AG09319 (cell line): ENCODE data around the gene F7.
"Not testable (repeated sequence)": the region's sequence is repeated elsewhere in the genome, so short reads cannot be mapped to it uniquely, and the experiment has no call there.

Experiments used
- DNase-seq: peaks from one replicate; pipeline ENCODE4 v3.0.0-alpha.2; 2010; ENCODE audit warnings: low read depth; ENCODE audit errors: extremely low read depth
- TF ChIP-seq, protein P1 (sequence below): IDR thresholded peaks from 2 replicates; pipeline ENCODE4 v1.5.1; 2011; ENCODE audit warnings: low read depth, mild to moderate bottlenecking, inconsistent platforms, low read length, moderate library complexity

Gene F7

GRCh38 chr13:113098162-113098732 lies 7.3 kb upstream of the F7 start:
- no peak for DNase-seq
- TF ChIP-seq, protein P1, sequence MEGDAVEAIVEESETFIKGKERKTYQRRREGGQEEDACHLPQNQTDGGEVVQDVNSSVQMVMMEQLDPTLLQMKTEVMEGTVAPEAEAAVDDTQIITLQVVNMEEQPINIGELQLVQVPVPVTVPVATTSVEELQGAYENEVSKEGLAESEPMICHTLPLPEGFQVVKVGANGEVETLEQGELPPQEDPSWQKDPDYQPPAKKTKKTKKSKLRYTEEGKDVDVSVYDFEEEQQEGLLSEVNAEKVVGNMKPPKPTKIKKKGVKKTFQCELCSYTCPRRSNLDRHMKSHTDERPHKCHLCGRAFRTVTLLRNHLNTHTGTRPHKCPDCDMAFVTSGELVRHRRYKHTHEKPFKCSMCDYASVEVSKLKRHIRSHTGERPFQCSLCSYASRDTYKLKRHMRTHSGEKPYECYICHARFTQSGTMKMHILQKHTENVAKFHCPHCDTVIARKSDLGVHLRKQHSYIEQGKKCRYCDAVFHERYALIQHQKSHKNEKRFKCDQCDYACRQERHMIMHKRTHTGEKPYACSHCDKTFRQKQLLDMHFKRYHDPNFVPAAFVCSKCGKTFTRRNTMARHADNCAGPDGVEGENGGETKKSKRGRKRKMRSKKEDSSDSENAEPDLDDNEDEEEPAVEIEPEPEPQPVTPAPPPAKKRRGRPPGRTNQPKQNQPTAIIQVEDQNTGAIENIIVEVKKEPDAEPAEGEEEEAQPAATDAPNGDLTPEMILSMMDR, result no peak

- TF ChIP-seq, protein P1, result no peak
- no peak for DNase-seq
These were observed 6.4 kb upstream of the F7 start for GRCh38 chr13:113099142-113099541.

- not testable (repeated sequence) for DNase-seq
These were observed 3.3 kb upstream of the F7 start for GRCh38 chr13:113102302-113102701.

DNA sequence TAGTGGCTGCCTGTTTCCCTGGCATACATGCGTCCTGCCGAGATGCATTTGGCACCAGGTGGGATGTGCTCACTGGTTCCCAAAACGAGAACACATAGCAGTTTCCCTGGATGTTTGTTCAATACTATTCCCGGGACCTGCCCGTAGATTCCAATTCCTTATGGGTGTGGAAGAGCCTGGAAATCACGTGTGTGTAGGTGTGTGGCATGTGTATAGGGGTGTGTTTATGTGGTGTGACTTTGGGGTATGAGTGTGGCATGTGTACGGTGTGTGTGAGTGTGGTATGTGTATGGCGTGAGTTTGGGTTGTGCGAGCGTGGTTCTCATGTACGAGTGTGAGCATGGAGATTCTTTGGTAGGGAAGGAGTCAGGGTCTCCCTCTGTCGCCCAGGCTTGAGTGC lies 2.9 kb upstream of the F7 start:
- TF ChIP-seq, protein P1, result no peak
- DNase-seq, result no peak

GRCh38 chr13:113103646-113104045 lies 1.9 kb upstream of the F7 start:
- TF ChIP-seq, protein P1, result no peak
- no peak for DNase-seq

GRCh38 chr13:113105921-113106452 lies 396 bp downstream of the F7 start:
- TF ChIP-seq, protein P1, result no peak
- DNase-seq, result no peak

DNA sequence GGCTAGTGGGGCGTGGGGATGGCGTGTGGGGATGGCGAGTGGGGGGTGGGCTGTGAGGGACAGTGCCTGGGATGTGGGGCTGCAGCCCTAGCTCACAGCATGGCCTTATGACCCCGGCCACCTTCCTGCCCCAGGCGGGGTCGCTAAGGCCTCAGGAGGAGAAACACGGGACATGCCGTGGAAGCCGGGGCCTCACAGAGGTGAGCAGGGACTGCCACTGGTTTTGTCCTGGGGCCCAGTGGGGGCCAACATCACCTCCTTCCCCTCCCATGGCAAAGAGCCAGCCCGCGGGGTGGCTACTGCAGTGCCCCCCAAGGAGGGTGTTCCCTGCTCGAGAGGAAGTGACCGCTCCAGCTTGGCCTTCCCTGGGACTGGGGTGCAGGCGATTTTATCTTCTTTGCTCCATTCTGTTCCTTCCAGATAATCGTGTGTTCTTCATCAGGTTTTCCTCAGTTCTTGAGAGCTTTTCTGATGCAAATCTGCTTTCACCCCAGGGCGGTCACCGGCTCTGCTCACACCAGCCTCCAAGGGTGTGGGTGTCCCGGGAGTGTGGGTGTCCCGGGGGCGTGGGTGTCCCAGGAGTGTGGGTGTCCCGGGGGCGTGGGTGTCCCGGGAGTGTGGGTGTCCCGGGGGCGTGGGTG lies 1.2 kb downstream of the F7 start:
- DNase-seq, result no peak
- TF ChIP-seq, protein P1, result no peak

DNA sequence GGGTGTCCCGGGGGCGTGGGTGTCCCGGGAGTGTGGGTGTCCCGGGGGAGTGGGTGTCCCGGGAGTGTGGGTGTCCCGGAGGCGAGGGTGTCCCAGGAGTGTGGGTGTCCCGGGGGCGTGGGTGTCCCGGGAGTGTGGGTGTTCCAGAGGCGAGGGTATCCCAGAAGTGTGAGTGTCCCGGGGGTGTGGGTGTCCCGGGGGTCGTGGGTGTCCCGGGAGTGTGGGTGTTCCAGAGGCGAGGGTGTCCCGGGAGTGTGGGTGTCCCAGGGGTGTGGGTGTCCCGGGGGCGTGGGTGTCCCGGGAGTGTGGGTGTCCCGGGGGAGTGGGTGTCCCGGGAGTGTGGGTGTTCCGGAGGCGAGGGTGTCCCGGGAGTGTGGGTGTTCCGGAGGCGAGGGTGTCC lies 2.9 kb downstream of the F7 start:
- DNase-seq, result not testable (repeated sequence)
